Endothelial cell of hepatic sinusoid (primary cell): ENCODE results near the gene PARVG.

Experiments used
- in situ Hi-C: cut with HindIII; loops from 2 replicates; pipeline ENCODE4 v1.10.0; 2017; ENCODE audit warnings: low sequenced_read_pairs

Gene PARVG

GRCh38 chr22:44154436-44154942, 26.2 kb upstream of the PARVG start:
- in situ Hi-C loops, result loop anchor here (10.0 kb wide), 2 partner anchors 90 to 130 kb away; no protein-coding TSS in a partner anchor

- in situ Hi-C loops, result loop anchor here (5.0 to 10.0 kb wide), 4 partner anchors 73 to 130 kb away; no protein-coding TSS in a partner anchor
Measured at GRCh38 chr22:44155115-44155514, 25.6 kb upstream of the PARVG start.

GRCh38 chr22:44157916-44158618, 22.7 kb upstream of the PARVG start:
- in situ Hi-C loops, result loop anchor here (5.0 to 10.0 kb wide), 4 partner anchors 74 to 127 kb away; no protein-coding TSS in a partner anchor

GRCh38 chr22:44158816-44159215, 21.9 kb upstream of the PARVG start:
- in situ Hi-C loops, result loop anchor here (5.0 to 10.0 kb wide), 4 partner anchors 73 to 126 kb away; no protein-coding TSS in a partner anchor

- in situ Hi-C loops, result loop anchor here (5.0 to 10.0 kb wide), 4 partner anchors 73 to 126 kb away; no protein-coding TSS in a partner anchor
Measured at GRCh38 chr22:44159221-44159620, 21.5 kb upstream of the PARVG start.

GRCh38 chr22:44159811-44160210, 20.9 kb upstream of the PARVG start:
- in situ Hi-C loops, result loop anchor here (5.0 to 10.0 kb wide), 5 partner anchors 72 to 168 kb away; no protein-coding TSS in a partner anchor

GRCh38 chr22:44160421-44160820, 20.3 kb upstream of the PARVG start:
- in situ Hi-C loops, result loop anchor here (5.0 kb wide), 1 partner anchor 168 kb away; no protein-coding TSS in a partner anchor

GRCh38 chr22:44161673-44162072, 19.1 kb upstream of the PARVG start:
- in situ Hi-C loops, result loop anchor here (5.0 kb wide), 1 partner anchor 169 kb away; no protein-coding TSS in a partner anchor

- in situ Hi-C loops, result loop anchor here (5.0 kb wide), 1 partner anchor 171 kb away; no protein-coding TSS in a partner anchor
Measured at GRCh38 chr22:44162960-44163359, 17.8 kb upstream of the PARVG start.

- in situ Hi-C loops, result loop anchor here (5.0 kb wide), 1 partner anchor 171 kb away; no protein-coding TSS in a partner anchor
Measured at GRCh38 chr22:44163536-44163935, 17.2 kb upstream of the PARVG start.

- in situ Hi-C loops, result loop anchor here (5.0 kb wide), 1 partner anchor 172 kb away; no protein-coding TSS in a partner anchor
Measured at GRCh38 chr22:44164031-44164430, 16.7 kb upstream of the PARVG start.

GRCh38 chr22:44165286-44165874, 15.3 kb upstream of the PARVG start:
- in situ Hi-C loops, result no loop called here

GRCh38 chr22:44166498-44167276, 14.0 kb upstream of the PARVG start:
- in situ Hi-C loops, result no loop called here

GRCh38 chr22:44167501-44167900, 13.2 kb upstream of the PARVG start:
- in situ Hi-C loops, result no loop called here

- in situ Hi-C loops, result no loop called here
Measured at GRCh38 chr22:44168206-44168605, 12.5 kb upstream of the PARVG start.

- in situ Hi-C loops, result no loop called here
Measured at GRCh38 chr22:44170470-44170869, 10.3 kb upstream of the PARVG start.

GRCh38 chr22:44171561-44171960, 9.2 kb upstream of the PARVG start:
- in situ Hi-C loops, result no loop called here

GRCh38 chr22:44172370-44173108, 8.2 kb upstream of the PARVG start:
- in situ Hi-C loops, result no loop called here

GRCh38 chr22:44173154-44173553, 7.6 kb upstream of the PARVG start:
- in situ Hi-C loops, result no loop called here

- in situ Hi-C loops, result no loop called here
Measured at GRCh38 chr22:44175676-44176075, 5.0 kb upstream of the PARVG start.
